DOHH2 (cell line): Measurements from ENCODE around the gene C22orf15.

Experiments
- EZH2phosphoT487 ChIP-seq: fragments of 200-600 bp; sonication (generic); IDR thresholded peaks from 2 replicates; pipeline ENCODE4 v1.6.1; 2017; ENCODE audit warnings: borderline replicate concordance, mild to moderate bottlenecking, antibody characterized with exemption, low read length, moderate library complexity, mixed read lengths
- TF ChIP-seq, protein P1 (sequence below): fragments of 200-600 bp; sonication (generic); IDR thresholded peaks from one replicate; pipeline ENCODE4 v1.5.1; 2014; ENCODE audit warnings: antibody characterized with exemption, mild to moderate bottlenecking, low read depth, low read length; ENCODE audit not compliant: poor library complexity, severe bottlenecking

DNA sequence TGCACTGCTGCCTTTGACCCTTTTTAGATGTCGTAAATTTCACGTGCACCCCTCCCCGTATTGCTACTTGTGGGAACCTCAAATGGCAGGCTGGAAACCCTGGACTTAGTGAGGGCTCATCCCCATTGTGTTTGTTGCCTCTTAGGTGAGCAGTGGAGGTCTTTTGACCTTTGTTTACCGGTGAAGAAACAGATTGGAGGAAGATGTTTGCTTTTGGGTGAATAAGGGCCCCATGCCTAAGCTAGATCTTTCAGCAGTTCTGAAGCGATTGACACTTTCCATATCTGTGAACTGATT lies 24.8 kb downstream of the C22orf15 start:
- TF ChIP-seq, protein P1, sequence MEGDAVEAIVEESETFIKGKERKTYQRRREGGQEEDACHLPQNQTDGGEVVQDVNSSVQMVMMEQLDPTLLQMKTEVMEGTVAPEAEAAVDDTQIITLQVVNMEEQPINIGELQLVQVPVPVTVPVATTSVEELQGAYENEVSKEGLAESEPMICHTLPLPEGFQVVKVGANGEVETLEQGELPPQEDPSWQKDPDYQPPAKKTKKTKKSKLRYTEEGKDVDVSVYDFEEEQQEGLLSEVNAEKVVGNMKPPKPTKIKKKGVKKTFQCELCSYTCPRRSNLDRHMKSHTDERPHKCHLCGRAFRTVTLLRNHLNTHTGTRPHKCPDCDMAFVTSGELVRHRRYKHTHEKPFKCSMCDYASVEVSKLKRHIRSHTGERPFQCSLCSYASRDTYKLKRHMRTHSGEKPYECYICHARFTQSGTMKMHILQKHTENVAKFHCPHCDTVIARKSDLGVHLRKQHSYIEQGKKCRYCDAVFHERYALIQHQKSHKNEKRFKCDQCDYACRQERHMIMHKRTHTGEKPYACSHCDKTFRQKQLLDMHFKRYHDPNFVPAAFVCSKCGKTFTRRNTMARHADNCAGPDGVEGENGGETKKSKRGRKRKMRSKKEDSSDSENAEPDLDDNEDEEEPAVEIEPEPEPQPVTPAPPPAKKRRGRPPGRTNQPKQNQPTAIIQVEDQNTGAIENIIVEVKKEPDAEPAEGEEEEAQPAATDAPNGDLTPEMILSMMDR, result no peak
- TF ChIP-seq EZH2phosphoT487, result no peak
